HepG2 (cell line): Measurements from ENCODE around the gene FBXW5. TPM values are rescaled to one million over a fixed set of nuclear protein-coding genes. Genes with fewer than 3 reads are reported as not detected.

Experiments used
- GATAD2A ChIP-seq: IDR thresholded peaks from 2 replicates; pipeline ENCODE4 v1.6.1; 2016
- HOXA3 ChIP-seq: sonication (generic); formaldehyde crosslinking; IDR thresholded peaks from 2 replicates; pipeline ENCODE4 v1.5.0; 2020; ENCODE audit warnings: missing genetic modification reagents
- KDM1A ChIP-seq: IDR thresholded peaks from 2 replicates; pipeline ENCODE4 v1.6.1; 2016; ENCODE audit warnings: missing compliant biosample characterization
- MED1 ChIP-seq: sonication (generic); formaldehyde crosslinking; IDR thresholded peaks from 2 replicates; pipeline ENCODE4 v1.4.0; 2020; ENCODE audit warnings: missing genetic modification reagents
- RXRB ChIP-seq: IDR thresholded peaks from 2 replicates; pipeline ENCODE4 v1.6.1; 2016; ENCODE audit warnings: borderline replicate concordance, missing genetic modification reagents, missing compliant biosample characterization
- SAP130 ChIP-seq: IDR thresholded peaks from 2 replicates; pipeline ENCODE4 v1.6.1; 2016; ENCODE audit warnings: low read depth
- THAP11 ChIP-seq: IDR thresholded peaks from 2 replicates; pipeline ENCODE4 v1.6.1; 2016; ENCODE audit warnings: missing biosample characterization, missing genetic modification reagents
- ZBTB38 ChIP-seq: sonication (generic); formaldehyde crosslinking; IDR thresholded peaks from 2 replicates; pipeline ENCODE4 v1.5.1; 2020; ENCODE audit warnings: mild to moderate bottlenecking, missing genetic modification reagents
- ZNF607 ChIP-seq: sonication (generic); formaldehyde crosslinking; IDR thresholded peaks from 2 replicates; pipeline ENCODE4 v1.5.1; 2020; ENCODE audit warnings: missing genetic modification reagents, mild to moderate bottlenecking, borderline replicate concordance
- ZNF792 ChIP-seq: IDR thresholded peaks from 2 replicates; pipeline ENCODE4 v1.6.1; 2016
- ZSCAN31 ChIP-seq: sonication (generic); formaldehyde crosslinking; IDR thresholded peaks from 2 replicates; pipeline ENCODE4 v1.5.0; 2020; ENCODE audit warnings: low read depth, mild to moderate bottlenecking, missing genetic modification reagents
- polyA plus RNA-seq, 8 experiments: library from polyadenylated mRNA; depleted of rRNA in 3 of 8; stranded (reverse) in 7 of 8; unstranded in 1 of 8; fragments of >200 nt; fragmentation: Illumina TruSeq in 4 of 8; extraction: Trizol in 4 of 8; gene quantifications; 2 replicates each; pipeline versions ENCODE4 v1.2.1 to v1.2.3, GENCODE V29; 2011 to 2016; ENCODE audit warnings: low read depth in 4 of 8, missing spikeins in 1 of 8, mixed read lengths in 1 of 8; ENCODE audit not compliant: insufficient read depth in 1 of 8
- total RNA-seq, 5 experiments: library from RNA; depleted of rRNA; stranded (reverse); fragments of >200 nt; fragmentation: Illumina TruSeq; extraction: Trizol; gene quantifications; 2 replicates each; pipeline ENCODE4 v1.2.3, GENCODE V29; 2016; ENCODE audit warnings: low read depth in 1 of 5
- TF ChIP-seq, protein P1 (sequence below): sonication (generic); formaldehyde crosslinking; conservative IDR thresholded peaks from 2 replicates; pipeline ENCODE4 v1.4.0; 2020; ENCODE audit warnings: missing genetic modification reagents
- TF ChIP-seq, protein P2 (sequence below), 2 experiments: sonication (generic) in 1 of 2; formaldehyde crosslinking in 1 of 2; IDR thresholded peaks; 2 replicates each; pipeline versions ENCODE4 v1.4.0 to v1.6.1; 2018 to 2020; ENCODE audit warnings: missing genetic modification reagents in 2 of 2, borderline replicate concordance in 1 of 2, low read depth in 1 of 2, mild to moderate bottlenecking in 1 of 2, missing biosample characterization in 1 of 2
- TF ChIP-seq, protein P3 (sequence below): sonication (generic); formaldehyde crosslinking; IDR thresholded peaks from 2 replicates; pipeline ENCODE4 v1.9.0; 2021; ENCODE audit warnings: missing genetic modification reagents, borderline replicate concordance
- TF ChIP-seq, protein P4 (sequence below): IDR thresholded peaks from 2 replicates; pipeline ENCODE4 v1.6.1; 2016; ENCODE audit warnings: missing biosample characterization, missing genetic modification reagents, low read depth
- TF ChIP-seq, protein P5 (sequence below): sonication (generic); formaldehyde crosslinking; IDR thresholded peaks from 2 replicates; pipeline ENCODE4 v1.4.0; 2020; ENCODE audit warnings: low read depth, mild to moderate bottlenecking, missing genetic modification reagents
- TF ChIP-seq, protein P6 (sequence below): sonication (generic); formaldehyde crosslinking; IDR thresholded peaks from 2 replicates; pipeline ENCODE4 v1.5.0; 2020; ENCODE audit warnings: mild to moderate bottlenecking, missing genetic modification reagents, borderline replicate concordance

The FBXW5 gene
- total and polyA plus RNA-seq, 2 of the 13 experiments (the other 11 are each of a cell fraction or from before 2014, with no cell fraction given), result 52.0 to 60.4 TPM

DNA sequence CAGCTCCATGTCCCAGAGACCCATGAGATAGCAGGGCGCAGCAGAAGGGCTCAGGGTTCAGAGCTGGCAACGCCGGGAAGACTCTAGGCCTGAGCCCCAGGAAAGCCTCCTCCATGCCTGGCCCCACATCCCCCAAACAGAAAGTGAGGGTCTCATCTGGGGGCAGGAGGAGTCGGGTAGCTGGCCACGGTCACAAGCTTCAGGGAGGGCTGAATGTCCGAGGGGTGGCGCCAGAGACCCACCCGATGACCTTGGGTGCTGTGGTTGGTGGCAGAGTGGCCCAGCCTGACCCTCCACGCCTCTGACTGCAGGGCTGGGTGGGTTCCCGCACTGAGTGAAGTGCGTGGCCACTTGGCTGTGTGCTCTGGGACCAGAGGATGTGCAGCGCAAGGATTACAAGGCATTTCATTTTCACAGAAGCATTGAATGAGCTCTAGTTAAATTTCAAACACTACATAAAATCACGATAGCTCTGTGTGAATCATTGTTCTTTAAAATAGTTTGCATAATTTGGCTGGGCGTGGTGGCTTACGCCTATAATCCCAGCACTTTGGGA lies 3.5 kb upstream of the FBXW5 start (continued):
- TF ChIP-seq, protein P1, sequence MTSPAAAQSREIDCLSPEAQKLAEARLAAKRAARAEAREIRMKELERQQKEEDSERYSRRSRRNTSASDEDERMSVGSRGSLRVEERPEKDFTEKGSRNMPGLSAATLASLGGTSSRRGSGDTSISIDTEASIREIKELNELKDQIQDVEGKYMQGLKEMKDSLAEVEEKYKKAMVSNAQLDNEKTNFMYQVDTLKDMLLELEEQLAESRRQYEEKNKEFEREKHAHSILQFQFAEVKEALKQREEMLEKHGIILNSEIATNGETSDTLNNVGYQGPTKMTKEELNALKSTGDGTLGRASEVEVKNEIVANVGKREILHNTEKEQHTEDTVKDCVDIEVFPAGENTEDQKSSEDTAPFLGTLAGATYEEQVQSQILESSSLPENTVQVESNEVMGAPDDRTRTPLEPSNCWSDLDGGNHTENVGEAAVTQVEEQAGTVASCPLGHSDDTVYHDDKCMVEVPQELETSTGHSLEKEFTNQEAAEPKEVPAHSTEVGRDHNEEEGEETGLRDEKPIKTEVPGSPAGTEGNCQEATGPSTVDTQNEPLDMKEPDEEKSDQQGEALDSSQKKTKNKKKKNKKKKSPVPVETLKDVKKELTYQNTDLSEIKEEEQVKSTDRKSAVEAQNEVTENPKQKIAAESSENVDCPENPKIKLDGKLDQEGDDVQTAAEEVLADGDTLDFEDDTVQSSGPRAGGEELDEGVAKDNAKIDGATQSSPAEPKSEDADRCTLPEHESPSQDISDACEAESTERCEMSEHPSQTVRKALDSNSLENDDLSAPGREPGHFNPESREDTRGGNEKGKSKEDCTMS (CRISPR knock-in tag), result no peak
- TF ChIP-seq SAP130 (CRISPR knock-in tag) (peak; percentile 44), RXRB (CRISPR knock-in tag) (peak; percentile 66), HOXA3 (peak; percentile 56), GATAD2A (CRISPR knock-in tag) (peak; percentile 65), MED1 (CRISPR knock-in tag) (peak; percentile 65; the same call in 1 of the 2 replicates), ZNF607 (peak; percentile 53; the same call in 1 of the 2 replicates), ZNF792 (no peak), THAP11 (CRISPR knock-in tag) (no peak; the same call in none of the 2 replicates), ZBTB38 (CRISPR knock-in tag) (peak; percentile 75), ZSCAN31 (0 out of 2 replicates have a peak, but pooled peaks have one; percentile 26), KDM1A (CRISPR knock-in tag) (0 out of 2 replicates have a peak, but pooled peaks have one; percentile 7)
- TF ChIP-seq, protein P2, sequence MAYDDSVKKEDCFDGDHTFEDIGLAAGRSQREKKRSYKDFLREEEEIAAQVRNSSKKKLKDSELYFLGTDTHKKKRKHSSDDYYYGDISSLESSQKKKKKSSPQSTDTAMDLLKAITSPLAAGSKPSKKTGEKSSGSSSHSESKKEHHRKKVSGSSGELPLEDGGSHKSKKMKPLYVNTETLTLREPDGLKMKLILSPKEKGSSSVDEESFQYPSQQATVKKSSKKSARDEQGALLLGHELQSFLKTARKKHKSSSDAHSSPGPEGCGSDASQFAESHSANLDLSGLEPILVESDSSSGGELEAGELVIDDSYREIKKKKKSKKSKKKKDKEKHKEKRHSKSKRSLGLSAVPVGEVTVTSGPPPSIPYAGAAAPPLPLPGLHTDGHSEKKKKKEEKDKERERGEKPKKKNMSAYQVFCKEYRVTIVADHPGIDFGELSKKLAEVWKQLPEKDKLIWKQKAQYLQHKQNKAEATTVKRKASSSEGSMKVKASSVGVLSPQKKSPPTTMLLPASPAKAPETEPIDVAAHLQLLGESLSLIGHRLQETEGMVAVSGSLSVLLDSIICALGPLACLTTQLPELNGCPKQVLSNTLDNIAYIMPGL (CRISPR knock-in tag; IDR thresholded peaks at IDR 0.05; ENCODE audit: borderline replicate concordance in 1 of 2, low read depth in 1 of 2), result peak; percentile 42 to 83; a peak in 2 of 4 replicates
- TF ChIP-seq, protein P3, sequence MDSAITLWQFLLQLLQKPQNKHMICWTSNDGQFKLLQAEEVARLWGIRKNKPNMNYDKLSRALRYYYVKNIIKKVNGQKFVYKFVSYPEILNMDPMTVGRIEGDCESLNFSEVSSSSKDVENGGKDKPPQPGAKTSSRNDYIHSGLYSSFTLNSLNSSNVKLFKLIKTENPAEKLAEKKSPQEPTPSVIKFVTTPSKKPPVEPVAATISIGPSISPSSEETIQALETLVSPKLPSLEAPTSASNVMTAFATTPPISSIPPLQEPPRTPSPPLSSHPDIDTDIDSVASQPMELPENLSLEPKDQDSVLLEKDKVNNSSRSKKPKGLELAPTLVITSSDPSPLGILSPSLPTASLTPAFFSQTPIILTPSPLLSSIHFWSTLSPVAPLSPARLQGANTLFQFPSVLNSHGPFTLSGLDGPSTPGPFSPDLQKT (CRISPR knock-in tag), result no peak
- TF ChIP-seq, protein P4, sequence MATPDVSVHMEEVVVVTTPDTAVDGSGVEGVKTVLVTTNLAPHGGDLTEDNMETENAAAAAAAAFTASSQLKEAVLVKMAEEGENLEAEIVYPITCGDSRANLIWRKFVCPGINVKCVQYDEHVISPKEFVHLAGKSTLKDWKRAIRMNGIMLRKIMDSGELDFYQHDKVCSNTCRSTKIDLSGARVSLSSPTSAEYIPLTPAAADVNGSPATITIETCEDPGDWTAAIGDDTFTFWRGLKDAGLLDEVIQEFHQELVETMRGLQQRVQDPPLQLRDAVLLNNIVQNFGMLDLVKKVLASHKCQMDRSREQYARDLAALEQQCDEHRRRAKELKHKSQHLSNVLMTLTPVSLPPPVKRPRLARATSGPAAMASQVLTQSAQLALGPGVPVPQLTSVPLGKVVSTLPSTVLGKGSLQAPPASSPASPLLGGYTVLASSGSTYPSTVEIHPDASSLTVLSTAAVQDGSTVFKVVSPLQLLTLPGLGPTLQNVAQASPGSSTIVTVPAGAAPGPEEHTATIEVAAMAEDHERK (CRISPR knock-in tag), result no peak
- TF ChIP-seq, protein P5, sequence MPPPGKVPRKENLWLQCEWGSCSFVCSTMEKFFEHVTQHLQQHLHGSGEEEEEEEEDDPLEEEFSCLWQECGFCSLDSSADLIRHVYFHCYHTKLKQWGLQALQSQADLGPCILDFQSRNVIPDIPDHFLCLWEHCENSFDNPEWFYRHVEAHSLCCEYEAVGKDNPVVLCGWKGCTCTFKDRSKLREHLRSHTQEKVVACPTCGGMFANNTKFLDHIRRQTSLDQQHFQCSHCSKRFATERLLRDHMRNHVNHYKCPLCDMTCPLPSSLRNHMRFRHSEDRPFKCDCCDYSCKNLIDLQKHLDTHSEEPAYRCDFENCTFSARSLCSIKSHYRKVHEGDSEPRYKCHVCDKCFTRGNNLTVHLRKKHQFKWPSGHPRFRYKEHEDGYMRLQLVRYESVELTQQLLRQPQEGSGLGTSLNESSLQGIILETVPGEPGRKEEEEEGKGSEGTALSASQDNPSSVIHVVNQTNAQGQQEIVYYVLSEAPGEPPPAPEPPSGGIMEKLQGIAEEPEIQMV, result 0 out of 2 replicates have a peak, but pooled peaks have one; percentile 40
- TF ChIP-seq, protein P6, sequence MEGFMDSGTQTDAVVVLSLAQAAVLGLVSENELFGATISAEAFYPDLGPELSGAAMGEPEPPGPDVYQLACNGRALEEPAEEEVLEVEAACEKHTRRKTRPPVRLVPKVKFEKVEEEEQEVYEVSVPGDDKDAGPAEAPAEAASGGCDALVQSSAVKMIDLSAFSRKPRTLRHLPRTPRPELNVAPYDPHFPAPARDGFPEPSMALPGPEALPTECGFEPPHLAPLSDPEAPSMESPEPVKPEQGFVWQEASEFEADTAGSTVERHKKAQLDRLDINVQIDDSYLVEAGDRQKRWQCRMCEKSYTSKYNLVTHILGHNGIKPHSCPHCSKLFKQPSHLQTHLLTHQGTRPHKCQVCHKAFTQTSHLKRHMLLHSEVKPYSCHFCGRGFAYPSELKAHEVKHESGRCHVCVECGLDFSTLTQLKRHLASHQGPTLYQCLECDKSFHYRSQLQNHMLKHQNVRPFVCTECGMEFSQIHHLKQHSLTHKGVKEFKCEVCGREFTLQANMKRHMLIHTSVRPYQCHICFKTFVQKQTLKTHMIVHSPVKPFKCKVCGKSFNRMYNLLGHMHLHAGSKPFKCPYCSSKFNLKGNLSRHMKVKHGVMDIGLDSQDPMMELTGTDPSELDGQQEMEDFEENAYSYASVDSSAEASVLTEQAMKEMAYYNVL, result no peak
